Fibroblast of skin of right quadriceps (primary cell): ENCODE data around the gene GMPS.
"Not testable (repeated sequence)": the region's sequence is repeated elsewhere in the genome, so short reads cannot be mapped to it uniquely, and the experiment has no call there.

Experiments
- DNase-seq: peaks from one replicate; pipeline ENCODE4 v3.0.0-alpha.2; 2013

GMPS gene

DNA sequence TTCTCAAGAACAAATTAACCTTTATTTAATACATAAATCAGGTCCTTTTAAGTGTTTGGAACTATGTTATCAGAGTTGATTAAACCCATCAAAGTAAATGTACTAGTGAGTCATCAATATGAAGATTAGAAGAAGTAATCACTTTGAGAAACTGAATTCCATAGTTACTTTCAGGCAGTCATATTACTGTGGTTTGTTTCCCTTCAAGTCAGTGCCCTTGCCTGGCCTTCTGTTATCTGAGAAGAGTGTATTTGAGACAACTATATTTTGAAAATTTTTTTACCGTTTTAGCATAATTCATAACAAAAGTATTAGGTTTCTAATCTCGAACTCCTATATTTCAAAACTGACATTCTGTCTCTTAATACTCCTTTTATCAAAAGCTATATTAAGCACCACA, 73.6 kb downstream of the GMPS start:
- no peak for DNase-seq

DNA sequence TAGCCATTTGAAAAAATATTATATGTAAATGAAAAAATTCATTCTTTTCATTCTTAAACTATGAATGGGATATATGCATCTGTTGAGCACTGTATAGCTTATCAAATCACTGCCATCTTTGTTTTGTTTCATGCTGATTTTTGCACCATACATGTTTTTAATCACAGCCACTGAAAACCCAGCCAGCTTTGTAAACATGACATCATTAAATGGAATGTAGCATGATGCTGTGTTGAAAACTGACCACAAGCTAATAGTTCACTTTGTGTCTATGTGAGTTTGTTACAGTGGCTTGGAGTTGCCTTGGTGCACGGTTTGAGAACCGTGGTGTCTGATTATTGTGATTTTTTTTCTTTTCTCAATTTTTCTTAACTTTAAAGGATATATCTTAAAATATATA, 75.7 kb downstream of the GMPS start:
- DNase-seq, result peak; percentile 82

DNA sequence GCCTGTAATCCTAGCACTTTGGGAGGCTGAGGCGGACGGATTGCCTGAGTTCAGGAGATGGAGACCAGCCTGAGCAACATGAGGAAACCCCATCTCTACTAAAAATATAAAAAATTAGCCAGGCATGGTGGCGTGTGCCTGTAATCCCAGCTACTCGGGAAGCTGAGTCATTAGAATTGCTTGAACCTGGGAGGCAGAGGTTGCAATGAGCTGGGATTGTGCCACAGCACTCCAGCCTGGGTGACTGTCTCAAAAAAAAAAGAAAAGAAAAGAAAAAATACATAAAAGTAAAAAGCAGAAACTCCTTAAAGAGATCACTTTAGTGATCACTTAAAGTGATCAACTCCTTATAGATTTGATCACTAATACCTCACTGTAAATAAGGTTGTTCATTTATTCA, 78.0 kb downstream of the GMPS start:
- peak; percentile 9 for DNase-seq

DNA sequence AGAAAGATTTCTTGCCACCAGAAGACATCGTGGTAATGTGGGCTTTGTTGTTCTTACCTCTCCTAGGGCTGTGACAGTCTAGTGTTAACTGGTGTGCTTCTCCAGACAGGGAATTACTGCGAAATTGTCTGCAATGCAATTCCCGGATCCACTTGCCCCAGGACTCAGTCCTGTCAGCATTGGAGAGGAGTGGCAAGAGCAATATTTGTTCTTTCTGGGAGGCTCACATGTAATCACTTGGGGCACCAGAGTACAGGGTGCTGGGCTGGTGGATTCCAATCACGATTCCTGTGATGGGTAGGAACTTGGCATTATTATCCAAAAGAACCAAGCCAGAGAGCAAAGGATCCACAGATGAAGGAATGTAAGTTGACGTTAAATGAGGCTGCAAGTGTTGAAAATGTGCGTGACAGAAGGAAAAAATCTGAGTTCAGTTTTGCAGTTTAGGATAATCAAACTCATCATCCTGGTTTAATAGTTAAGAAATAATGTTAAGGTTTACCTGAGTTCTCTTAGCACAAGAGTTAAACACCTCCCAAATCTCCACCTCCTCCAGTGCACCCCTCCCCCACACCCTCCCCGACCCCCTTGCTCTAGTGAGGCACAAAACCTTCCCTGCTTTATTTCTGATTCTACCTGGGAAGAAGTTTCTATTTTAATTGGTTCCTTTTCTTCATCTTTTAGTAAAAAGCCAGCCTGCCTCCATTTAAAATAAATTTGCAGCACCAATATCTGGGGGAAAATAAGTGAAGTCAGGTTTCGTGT, 79.2 kb downstream of the GMPS start:
- DNase-seq, result no peak

DNA sequence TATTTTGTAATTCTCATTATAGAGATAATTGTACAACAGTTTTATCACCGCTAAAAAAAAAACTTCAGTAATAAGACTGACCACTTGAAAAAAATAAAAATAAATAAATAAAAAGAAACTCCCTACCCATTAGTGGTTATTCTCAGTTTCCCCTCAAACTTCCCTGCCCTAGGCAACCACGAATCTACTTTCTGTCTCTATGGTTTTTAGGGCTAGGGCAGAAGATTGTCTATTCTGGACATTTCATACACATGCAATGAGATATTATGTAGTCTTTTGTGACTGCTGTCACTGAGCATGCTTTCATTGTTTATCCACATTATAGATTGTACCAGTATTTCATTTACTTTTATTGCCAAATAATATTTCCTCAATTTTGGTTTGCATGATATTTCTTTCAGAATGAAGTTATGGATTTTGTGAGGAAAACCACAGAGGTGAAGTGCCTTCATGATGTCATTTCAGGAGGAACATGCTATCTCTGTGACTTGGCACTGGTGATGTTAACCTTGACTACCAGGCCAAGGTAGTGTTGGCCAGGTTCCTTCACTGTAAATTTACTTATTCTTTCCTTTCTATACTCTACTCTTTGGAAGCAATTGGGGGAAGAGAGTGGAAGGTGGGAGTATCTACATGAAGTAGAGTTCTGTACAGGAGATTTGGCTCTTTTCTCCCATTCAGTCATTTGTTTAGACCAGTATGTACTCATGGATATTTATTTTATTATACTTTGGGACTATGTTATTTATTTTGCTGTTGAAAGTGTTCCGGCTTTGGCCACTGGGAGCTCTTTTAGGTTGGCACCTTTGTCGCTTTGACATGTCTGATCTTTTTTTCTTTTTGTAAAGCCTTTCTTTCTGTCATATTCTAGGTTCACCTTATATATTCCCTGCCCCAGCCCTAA, 86.3 kb downstream of the GMPS start:
- DNase-seq, result no peak

DNA sequence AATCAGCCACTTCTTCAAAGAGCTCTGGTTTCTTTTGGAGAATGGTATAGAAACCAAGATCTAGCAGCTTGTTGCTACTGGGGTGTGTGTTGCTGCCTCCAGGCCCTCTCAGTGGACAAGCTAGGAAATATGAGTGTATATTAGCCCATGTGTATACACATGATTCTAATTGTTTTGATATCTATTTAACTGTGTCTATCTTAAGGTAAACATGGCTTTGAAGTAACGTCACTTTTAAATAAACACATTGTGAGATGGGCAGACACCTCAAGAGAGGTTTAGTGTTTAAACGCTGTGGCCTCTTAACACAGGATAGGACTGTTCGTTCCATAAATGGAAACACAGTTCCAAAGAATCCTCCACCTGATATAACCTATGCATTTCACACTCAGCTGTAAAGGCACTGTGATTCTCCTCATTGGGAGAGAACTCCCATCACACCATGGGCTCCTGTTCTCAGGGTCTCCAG, 87.0 kb downstream of the GMPS start:
- no peak for DNase-seq

DNA sequence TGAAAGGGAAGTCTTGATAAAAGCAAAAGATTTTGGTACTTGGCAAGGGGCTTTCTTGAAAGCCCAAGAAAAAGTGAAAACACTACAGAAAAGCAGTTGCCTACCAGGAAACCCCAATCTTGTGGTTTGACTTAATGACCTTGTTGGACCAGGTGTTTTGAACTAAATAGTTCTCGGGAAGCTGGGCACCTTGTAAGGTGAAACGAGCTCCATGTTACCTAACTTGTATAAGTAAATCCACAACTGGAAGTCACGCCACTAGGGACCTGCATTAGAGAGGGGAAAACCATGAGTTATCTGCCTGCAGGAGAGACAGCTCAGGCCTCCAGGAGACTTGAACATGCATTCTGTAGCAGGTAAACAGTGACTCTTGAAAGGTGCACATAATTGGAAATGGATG, 88.2 kb downstream of the GMPS start:
- no peak for DNase-seq

DNA sequence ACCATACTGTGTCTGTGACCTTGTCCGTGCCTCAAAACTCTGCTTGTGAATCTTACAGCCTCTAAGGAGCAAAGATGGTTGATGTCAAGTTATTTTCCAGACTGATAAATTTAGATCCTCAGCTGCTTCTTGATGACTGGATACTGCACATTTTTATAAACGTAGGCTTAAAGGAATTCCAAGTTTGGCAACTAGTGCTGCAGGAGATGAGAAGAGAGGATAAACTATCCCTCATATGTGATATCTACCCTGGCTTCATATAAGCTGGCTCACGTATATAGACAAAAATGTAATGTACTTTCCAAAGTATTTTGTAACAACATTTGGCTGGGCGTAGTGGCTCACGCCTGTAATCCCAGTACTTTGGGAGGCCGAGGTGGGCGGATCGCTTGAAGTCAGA, 89.6 kb downstream of the GMPS start:
- peak; percentile 78 for DNase-seq

DNA sequence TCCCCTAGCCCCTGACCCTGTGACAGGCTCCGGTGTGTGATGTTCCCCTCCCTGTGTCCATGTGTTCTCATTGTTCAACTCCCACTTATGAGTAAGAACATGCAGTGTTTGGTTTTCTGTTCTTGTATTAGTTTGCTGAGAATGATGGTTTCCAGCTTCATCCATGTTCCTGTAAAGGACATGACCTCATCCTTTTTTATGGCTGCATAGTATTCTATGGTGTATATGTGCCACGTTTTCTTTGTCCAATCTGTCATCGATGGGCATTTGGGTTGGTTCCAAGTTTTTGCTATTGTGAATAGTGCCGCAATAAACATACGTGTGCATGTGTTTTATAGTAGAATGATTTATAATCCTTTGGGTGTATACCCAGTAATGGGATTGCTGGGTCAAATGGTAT, 90.6 kb downstream of the GMPS start:
- DNase-seq, result not testable (repeated sequence)

DNA sequence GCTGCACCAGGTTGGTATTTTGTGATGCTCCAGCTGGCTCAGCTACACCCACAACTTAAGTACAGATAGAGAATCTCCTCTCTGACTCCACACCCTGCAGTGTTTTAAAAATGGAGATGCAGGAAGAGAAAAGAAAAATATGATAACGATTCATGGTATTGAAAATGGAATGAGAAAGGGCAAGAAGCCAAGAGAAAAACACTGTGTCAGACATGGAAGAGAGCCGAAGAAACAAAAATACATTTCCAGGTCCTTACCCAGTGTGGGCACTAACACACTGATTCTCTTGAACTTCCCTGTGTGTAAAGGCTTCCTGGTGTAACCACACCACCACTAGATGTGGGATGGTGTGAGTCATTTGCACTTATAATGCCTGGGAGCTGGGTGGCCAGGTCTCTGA, 93.1 kb downstream of the GMPS start:
- DNase-seq, result peak; percentile 45

DNA sequence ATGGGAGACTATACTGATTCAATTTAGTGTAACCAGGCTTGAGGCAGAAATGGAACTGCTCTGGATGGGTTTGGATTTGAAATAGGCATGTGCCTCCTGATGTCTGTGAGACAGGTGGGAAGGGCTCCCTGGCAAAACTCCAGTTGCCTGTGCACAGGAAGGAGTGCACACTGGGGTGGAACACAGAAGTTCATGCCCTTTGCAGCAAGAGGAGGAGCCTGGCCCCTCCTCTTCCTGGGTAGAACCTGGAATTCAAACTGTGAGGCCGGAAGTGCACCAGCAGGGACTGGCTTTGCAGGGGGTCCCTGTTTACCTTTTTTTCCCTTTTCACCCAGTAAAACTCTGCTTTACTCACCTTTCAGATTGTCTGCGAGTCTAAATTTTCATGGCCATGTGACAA, 99.9 kb downstream of the GMPS start:
- DNase-seq, result no peak

DNA sequence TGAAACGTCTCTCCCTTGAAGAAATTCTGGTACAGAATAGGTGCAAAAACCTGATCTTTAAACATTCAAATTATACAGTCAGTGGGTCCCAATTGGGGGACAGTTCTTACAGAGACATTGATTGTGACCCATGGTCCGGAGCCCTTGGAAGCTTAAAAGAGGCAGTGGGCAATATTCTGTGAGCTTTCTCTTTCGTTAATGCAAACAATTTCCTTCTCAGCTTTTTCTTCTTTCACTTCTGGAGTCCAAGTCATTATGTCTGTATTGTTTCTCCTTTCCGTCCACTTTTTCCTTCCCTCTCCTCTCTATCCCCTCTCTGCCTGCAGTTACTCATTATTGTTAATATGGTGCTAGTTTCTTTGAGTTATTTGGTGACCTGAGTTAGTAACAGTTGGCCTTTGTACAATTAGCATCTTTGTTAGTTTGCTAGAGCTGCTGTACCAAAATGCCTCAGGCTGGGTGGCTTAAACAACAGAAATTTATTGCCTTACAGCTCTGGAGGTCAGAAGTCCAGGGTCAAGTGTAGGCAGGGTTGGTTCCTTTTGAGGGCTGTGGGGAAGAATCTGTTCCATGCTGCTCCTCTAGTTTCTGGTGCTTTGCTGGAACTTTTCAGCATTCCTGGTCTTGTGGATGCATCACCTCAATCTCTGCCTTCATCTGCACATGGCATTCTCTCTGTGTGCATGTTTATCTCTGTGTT, 102.6 kb downstream of the GMPS start:
- no peak for DNase-seq

DNA sequence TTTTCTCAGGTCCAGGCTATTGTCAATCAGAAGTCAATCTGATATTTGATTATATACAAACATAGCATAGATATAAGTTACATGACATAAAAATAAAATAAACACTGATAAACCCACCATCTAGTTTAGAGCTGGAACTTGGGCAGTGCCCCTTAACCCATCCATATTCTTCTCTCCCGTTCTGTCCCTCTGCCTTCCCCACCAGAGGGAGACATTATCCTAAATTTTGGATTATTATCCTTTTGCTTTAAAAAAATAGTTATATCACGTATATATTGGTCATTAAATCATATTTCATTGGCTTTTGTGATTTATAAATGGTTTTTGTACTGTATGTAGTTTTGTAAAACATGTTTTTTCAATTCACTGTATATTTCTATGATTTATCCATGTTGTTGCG, 107.9 kb downstream of the GMPS start:
- no peak for DNase-seq

DNA sequence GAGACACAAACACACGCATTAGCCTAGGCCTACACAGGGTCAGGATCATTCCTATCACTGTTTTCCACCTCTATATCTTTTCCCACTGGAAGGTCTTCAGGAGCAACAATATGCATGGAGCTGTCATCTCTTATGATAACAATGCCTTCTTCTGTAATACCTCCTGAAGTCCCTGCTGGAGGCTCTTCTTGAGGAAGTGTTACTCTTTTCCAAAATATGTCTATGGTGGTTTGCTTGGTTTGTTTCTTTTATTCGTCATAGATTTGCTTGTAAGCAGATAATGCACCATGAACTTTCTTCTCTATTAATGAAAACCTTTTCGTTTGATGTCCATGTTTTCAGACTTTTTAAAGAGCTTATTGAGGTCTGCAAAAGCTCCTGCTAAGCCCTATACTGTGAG, 109.3 kb downstream of the GMPS start:
- DNase-seq, result no peak

DNA sequence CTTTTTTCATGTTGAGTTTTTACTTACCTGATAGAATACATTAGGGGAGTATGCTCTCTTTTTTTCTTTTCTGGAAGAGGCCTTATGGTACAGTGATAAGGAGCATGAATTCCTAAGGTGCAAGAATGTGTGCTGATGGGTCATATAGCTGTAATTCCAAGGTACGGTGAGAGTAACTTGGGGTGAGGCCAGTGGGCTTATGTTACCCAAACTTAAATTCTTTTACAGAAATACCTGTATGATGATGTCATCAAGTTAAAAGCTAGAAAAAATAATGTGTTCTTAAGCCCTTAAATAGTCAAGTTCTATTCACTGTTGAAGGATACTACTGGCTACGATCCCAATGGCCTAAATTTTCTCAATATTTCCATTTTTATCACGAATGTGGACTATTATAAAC, 111.2 kb downstream of the GMPS start:
- DNase-seq, result peak; percentile 8

DNA sequence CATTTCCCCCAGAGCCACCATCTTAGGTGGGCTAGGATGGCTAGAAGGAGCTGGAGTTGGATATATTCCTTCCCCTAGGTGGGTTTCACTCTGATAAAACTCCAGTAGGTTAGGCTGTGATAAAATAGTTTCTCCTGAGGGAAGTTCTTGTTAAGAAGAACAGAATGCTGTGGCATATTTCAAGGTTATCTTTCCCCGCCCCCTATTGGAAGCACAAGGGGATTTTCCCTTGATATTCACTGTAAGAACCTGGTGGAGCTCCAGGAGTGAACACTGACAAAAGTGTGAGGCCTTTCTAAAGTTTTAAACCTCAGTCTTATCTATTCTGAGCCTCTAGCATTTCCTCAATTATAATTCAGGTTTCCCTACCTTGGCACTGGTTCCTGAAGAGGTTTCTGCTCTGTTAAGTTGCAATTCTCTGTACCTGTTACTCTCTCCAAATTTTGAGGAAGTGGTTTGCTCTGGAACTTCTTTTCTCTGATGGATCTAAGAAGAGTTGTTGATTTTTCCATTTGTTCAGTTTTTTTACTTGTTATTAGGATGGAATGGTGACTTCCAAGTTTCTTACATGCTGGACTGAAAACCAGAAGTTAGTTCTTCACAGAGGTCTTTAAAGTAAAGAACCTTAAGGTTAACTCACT, 113.5 kb downstream of the GMPS start:
- no peak for DNase-seq

DNA sequence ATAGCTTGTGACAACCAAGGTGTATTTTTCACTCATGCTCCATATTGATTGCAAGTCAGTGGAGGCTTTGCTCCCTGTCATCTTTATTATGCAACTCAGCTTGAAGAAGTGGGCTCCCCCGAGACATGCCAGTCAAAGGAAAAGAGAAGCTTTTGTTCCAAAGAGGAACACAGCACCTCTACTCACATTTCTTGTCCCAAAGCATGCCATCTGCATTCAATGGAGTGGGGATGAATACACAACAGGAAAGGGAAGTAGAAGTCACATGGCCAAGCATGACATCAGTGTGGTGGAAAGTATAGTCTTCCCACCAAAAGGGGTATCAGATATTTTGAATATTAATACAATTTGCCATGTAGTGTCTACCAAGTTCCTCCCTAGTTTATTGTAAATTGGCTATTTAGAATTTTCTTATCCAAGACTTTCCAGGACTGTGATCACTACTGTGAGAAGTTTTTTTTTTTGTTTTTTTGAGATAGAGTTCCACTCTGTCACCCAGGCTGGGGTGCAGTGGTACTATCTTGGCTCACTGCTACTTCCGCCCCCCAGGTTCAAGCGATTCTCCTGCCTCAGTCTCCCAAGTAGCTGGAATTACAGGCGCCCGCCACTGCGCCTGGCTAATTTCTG, 114.5 kb downstream of the GMPS start:
- DNase-seq, result no peak

DNA sequence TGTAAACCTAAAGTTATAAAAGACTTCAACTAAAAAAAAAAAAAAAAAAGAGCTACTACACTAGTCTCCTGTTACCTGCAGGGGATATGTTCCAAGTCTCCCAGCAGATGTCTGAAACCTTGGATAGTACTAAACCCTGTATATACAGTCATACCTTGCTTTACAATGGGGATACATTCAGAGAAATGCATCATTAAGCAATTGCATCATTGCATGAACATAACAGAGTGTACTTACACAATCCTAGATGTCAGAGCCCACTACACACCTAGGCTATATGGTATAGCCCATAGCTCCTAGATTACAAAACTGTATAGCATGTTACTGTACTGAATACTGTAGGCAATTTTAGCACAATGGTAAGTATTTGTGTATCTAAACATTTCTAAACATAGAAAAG, 119.1 kb downstream of the GMPS start:
- DNase-seq, result no peak

DNA sequence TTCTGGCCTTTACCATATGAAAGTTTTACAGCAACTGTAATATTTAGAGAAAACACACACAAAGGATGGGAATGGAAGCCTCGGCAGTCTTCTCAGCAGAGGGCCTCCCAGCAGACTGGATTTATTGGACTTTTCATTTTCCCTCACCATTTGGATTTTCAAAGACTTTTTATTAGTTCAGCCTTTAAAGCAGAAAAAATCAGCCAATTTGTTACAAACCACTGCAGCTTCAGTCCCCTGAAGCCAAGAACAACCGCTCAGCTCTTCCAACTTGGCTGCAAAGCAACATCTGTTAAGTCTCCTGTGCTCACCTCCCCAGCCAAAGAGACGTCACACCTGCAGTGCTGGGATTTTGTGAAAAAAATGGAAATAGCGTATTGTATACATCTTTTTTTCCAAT, 120.8 kb downstream of the GMPS start:
- no peak for DNase-seq

DNA sequence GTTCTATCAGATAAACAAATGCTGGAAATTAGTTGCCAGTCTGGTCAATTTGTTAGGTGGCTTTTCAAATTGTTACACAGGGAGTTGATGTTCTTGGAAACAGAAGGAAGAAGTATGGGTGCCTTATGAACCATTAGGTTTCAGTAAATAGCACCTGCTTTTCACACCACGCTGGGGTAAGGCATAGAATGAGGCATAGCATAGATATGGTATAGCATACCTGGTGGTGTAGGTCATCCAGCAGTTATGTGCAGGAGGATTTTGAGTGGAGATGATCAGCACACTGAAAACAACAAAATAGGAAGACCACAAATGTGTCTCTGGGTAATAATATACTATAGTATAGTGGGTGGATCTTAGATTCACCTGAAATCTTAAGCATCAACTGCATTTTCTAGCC, 121.4 kb downstream of the GMPS start:
- no peak for DNase-seq
